HG02884 (cell line): ENCODE results near the gene NGLY1.

Experiments used
- ATAC-seq: cut with Tn5 transposase; IDR thresholded peaks from one replicate; pipeline ENCODE4 v1.9.1; 2021; ENCODE audit warnings: mild to moderate bottlenecking, moderate library complexity; ENCODE audit not compliant: unreplicated experiment

Gene NGLY1

DNA sequence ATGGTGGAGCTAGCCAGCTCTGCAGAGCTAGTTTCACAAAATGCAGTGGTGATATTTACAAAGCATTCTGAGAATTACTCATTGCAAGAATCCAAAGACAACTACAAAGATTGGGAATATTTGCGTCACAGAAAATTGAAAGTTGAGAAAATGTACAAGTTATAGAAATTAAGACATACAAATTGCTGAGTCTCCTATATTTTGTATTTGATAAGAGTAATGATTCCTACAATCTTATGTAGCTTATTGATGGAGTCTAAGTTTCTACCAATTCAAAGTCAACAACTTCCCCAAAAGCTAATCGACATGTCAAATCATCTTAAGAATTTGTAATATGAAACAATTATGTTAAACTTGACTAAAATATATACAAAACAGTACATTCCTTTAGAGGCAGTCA is 72.2 kb downstream of the NGLY1 start:
- ATAC-seq: no peak

DNA sequence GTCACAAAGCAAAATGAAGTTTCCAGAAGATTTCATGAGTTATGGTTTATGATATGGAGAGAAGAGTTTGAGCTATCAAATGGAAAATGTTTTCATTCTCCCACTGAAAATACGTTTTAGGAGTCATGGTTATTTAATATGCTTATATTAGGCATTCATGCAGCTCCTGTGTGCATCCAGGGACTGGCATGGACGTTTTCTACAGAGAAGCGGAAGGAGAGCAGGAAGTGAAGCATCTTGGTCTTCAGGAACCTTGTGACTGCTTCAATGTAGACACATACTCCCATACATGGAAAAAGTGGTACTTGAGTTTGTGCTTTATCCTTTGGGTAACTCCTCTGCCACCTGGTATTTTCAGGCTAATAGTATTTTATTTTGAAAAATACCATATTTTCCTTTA is 75.2 kb downstream of the NGLY1 start:
- ATAC-seq: no peak

DNA sequence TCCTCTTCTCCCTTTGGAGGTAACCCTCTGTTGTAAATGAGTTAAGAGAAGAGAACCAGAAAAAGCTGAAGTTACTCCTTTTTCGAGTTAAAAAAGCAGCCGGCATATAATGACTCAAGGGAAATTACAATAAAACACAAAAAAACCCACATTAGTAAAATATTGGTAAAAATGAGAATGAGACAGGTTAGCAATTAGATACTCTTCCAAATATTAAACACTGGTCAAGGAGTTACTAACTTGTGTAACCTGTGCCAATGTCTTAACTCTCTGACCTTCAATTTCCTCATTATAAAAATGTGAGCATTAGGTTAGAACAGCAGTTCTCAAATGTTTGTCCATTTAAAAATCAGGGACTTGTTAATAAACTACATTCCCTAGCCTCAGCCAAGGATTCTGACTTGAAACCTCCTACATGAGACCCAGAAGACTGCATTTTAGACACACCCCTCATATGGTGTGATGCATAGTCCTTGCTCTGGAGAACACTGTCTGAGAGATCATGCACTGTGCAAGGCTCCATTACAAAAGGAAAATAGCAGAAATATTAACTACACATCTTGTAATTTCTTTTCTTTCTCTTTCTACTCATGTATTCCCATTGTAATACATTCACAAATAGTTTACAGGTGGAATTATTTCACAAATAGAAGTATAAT is 75.8 kb downstream of the NGLY1 start:
- ATAC-seq: no peak

DNA sequence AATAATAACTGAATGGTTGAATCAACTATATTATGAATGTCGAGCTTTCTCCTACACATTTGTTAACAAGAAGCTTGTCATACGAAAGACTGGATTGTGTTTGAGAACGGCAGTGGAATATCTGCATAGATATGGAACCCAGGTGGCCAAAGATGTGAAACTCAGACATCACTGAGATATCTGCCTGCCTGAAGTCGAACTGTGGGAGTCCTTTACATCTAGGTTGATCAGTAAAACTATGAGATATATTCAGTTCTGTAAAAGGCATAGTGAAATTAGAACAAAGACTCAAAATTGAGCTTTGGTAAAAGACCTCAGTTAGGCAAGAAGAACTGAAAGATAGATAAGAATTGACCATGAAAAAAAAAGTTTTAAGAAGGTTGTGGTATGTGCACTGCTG is 77.0 kb downstream of the NGLY1 start:
- ATAC-seq: no peak

DNA sequence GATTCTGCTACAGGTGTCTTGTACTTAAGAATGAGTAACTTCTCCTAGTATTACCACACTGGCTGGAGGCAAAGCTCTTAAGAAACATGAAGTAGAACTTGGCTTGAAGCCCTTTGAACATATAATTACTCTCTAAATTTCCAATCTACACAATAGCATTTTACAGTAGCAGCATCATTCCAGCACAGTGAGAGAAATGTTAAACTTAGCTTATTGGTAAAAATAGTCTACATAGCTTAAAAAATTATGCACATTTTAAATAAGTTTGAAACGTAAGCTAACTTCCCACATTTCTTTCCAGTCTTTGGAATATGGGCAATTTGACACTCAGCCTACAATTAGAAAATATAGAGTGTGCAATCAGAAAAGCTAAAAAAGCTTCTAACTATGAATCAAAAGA is 85.7 kb downstream of the NGLY1 start:
- no peak for ATAC-seq

DNA sequence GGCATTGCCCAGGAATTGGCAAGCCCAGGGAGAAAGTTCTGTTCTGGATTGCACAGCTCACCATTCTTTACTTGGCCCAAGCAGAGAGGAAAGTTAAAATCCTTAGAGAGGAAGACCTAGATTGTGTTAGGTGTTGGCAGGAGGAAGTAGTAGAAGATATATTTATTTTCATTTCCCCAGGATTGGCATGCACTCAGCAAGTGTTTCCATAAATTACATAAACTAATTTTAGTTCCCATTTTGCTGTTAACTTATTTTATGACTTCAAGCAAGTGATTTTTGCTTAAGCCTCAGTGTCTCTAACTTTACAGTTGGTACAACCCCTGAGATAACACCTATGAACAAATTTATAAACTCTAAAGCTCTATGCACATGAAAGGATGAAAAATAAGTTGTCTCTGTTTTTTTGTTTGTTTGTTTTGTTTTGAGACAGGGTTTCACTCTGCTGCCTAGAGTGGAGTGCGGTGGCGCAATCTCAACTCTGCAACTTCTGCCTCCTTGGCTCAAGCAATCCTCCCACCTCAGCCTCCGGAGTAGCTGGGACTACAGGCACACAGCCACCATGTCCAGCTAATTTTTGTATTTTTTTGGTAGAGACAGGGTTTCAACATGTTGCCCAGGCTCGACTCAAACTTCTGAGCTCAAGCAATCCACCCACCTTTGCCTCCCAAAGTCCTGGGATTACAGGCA is 87.4 kb downstream of the NGLY1 start:
- ATAC-seq: no peak

DNA sequence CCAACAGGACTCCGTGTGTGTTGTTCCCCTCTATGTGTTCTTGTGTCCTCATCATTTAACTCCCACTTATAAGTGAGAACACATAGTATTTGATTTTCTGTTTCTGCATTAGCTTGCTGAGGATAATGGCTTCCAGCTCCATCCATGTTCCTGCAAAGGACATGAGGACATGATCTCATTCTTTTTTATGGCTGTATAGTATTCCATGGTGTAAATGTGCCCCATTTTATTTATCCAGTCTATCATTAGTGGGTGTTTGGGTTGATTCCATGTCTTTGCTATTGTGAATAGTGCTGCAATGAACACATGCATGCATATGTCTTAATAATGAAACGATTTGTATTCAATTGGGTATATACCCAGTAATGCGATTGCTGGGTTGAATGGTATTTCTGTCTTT is 90.0 kb downstream of the NGLY1 start:
- ATAC-seq: no peak

DNA sequence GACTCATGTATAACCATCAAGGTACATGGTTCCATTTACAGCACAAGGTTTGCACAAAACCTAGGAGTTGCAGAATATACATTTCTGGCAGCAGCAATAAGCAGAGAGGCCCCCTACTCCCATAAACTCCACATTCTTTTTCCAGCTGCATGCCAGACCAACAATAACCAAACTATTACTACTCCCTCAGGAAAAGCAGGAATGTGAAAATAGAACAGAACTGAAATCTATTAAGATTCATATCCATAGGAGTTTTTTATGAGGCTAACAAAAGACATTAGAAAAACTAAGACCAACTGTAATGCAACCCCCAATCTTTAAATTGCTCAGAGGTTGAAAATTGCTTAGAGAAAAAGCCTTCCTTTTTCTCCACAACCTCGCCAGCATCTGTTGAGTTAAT is 90.9 kb downstream of the NGLY1 start:
- no peak for ATAC-seq

DNA sequence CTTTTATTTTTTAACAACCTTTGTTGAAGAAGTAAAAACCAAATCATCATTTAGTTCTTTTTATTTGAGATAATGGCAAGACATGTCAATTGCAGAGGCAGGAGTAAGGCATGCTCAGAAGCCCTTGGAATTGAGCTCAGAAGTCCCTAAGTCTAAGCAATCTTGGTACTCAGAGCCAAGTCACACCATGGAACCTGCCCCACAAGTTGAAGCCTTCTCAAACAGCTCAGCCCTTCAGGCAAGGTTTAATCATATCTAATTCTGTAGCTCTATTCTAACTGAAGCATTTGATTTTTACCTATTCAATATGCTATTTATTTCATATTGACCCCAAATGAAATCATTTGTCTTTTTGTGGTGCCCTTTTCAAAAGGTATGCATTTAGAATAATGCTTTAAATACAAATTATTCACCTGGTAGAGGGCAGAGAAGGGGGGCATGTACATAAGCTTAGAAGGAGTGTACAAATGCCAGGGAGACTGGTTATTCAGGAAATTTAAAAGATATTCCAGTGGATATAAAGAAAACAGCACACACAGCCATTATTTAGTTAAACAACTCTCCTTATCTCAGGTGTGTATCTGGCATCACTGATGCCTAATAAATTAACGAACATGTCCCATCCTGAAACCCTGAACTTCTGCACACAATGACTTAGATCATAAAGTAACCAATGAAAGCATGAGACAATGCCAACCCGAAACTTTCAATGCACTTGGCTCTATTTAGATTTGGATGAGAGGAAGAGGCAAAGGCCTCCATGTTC is 92.3 kb downstream of the NGLY1 start:
- no peak for ATAC-seq

DNA sequence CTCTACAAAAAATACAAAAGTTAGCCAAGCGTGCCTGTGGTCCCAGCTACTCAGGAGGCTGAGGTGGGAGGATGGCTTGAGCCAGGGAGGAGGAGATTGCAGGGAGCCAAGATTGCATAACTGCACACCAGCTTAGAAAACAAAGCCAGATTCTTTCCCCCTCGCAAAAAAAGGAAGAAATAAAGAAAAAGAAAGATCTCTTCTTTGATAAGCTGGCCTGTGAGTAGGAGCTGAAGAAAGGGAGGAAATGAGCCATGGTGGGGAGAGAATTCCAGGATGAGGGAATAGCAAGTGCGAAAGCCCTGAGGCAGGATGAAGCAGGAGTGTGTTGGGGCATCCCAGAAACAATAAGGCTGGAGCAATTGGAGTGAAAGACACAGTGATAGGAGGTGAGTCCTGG is 94.0 kb downstream of the NGLY1 start:
- ATAC-seq: no peak

DNA sequence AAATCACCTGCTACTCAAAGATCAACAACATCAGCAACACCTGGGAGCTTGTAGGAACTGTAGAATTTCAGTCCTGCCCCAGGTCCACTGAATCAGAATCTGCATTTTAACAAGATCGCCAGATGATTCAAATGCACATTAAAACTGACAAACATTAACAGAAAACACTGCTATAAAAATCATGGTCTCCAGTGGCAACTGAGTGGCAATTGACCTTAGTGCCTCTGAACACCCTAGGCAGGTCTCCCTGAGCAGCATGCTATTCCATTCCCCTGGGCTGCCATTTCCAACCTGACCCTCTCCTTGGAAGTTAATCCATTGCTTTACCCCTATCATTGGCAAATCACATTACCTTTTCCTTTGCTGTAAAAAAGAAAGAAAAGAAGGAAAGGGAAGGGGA is 95.5 kb downstream of the NGLY1 start:
- no peak for ATAC-seq

DNA sequence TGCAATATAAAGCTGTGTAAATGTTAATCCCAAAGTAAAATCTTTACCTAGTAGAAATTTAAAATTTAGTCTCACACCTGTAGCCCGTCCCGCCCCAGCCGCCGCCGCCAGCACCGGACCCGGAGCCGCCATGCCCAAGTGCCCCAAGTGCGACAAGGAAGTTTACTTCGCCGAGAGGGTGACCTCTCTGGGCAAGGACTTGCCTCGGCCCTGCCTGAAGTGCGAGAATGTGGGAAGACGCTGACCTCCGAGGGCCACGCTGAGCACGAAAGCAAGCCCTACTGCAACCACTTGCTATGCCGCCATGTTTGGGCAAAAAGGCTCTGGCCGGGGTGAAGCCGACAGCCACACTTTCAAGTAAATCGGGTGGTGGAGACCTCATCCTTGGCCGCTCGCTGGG is 96.5 kb downstream of the NGLY1 start:
- no peak for ATAC-seq

DNA sequence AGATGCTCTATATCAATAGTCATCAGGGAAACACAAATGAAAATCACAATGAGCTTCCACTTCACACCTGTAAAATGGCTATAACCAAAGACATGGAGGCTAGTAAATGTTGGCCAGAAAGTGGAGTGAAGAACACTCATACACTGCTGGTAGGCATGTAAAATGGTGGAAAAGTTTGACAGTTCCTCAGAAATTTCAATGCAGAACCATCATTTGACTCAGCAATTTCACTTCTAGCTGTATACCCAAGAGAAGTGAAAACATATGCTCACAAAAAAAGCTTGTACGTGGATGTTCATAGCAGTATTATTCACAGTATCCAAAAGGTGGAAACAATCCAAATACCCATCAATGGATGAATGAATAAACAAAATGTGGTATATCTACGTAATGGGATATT is 99.4 kb downstream of the NGLY1 start:
- ATAC-seq: no peak

DNA sequence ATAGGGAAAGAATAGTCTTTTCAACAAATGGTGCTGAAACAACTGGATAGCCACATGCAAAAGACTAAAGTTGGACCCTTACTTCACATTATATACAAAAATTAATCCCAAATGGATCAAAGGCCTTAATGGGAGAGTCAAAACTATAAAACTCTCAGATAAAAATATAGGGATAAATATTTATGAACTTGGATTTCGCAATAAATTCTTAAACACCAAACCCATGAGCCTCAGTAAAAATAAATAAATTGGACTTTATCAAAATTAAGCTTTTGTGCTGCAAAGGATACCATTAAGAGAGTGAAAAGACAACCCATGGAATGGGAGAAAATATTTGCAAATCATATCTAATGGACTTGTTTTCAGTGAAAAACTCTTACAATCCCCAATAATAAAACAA is 99.8 kb downstream of the NGLY1 start:
- ATAC-seq: no peak

DNA sequence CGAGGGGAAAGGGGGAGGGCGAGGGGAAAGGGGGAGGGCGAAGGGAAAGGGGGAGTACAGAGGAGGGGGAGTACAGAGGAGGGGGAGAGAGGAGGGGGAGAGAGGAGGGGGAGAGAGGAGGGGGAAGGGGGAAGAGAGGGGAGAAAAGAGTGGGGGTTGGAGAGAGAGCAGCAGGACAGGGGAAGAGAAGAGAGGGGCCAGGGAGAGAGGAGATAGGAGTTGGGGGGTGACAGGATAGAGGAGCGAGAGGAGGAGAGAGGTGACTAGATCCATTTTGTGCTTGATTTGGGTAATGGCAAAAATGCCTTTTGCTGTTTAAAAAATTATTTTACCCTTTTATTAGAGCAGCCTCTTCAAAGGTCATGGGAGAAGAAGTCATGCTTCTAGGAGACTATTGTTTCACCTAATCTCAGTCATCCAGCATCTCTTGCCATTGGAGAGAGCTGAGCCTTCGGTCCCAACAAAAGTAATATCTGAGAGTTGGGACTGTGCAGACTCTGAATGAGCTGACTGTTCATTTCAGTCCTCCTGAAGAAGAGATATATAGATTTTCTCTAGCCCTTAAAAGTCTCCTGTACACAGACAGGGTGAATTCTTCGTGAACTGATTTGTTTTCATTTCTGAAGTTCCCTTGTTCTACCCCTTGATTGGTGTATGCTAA is 103.5 kb downstream of the NGLY1 start:
- ATAC-seq: no peak

DNA sequence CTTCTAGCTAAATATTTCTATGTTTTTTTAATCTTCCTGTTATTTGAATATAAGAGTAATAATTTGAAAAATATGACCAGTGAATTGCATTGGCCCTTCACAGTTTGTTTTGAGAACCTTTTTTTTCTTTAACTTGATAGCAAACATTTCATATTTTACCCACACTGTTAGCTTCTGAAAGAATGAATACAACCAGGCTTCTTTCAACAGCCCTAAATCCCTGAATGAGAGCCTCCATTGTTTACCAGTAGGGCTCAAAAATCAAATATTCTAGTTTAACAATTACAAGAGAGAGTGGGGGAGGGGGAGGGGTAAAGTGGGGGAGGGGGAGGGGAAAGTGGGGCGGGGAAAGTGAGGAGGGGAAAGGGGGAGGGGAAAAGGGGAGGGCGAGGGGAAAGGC is 104.1 kb downstream of the NGLY1 start:
- ATAC-seq: no peak

DNA sequence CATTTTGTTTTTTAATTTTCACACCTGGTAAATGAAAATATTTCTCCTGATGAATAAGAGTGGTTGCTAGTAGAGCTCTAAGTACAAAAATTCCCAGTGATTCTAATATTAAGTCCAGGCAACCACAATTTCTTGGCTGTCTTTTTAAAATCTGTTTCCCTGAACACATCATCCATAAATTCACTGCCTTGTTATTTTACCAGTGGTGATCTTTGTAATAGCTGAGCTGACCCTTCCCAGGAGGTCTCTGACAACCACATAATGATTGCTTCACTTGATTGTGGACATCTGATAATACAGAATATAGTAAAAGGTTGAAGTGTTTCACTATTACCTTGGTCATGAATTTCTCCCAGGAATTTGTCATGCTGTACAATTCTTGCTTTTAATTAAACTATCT is 104.7 kb downstream of the NGLY1 start:
- no peak for ATAC-seq

DNA sequence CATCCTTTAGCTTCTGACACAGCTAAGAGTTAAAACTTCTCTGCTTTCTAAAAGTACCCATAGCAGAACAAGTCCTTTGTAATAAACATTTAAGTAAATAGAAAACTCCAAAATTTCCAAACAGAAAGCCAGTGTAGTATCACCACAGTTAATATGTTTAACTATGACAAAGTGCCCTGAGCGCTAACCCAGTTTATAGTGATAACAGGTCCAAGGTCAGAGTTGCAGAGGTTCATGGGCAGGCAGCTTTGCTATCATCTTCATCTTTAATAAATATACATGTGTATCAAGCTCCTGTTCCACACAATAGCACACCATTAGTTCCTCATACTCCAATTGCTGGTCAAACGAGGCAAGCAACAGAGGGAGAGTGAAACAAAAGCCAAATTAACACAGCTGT is 106.1 kb downstream of the NGLY1 start:
- ATAC-seq: no peak

DNA sequence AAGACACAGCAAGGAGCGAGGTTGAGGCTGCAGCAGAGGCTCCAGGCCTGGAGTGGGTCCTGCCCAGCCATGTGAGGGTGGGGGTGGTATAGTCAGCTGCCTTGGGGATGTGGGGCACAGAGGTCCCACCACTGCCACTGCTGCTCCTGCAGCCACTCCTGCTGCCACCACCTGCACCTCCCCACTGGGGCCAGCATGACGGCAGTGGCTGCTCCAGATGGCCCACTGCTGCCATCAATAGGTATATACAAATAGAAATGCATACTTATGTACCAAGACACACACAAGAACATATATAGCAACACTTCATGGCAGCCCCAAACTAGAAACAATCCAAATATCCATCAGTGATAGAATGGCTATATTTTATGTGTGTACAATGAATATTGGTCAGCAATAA is 108.6 kb downstream of the NGLY1 start:
- no peak for ATAC-seq

DNA sequence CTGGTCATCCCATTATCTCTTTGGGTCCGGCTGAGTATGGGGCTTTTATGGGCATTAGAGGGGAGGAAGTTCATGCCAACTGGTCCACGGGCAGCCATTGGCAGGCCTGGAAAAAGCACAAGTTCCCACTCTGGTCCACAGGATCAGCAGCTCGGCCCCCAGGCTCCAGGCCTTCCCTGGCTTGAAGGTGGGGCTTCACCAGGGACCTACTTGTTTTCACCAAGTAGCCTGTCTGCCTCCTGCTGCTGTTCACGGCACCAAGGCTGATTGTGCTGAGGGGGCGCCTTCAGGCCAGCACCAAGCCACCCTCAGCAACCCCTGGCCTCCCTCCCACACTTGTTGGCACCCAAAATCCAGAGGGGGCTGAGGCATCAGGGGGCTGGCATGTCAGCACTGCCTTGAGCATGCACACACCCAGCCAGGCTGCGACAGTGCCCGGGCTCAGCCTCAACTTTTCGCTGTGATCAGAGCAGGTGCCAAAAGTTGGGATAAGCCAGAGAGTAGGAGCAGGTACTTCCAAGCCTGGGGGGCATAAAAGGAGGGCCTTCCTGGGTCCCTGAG is 109.4 kb downstream of the NGLY1 start:
- no peak for ATAC-seq
